Caki2 (cell line): ENCODE measurements around the gene UBE2M. TPM values are rescaled to one million over a fixed set of nuclear protein-coding genes. Genes with fewer than 3 reads are reported as not detected.

Source experiments
- DNase-seq: peaks from one replicate; pipeline ENCODE4 v3.0.0-alpha.2; 2015; ENCODE audit warnings: low read depth
- in situ Hi-C: cut with HindIII; loops from 2 replicates; pipeline ENCODE4 v1.10.0; 2016; ENCODE audit warnings: low sequenced_read_pairs, low pct_unique_long_range_greater_than_20kb, mixed read lengths
- total RNA-seq: library from RNA; depleted of rRNA; stranded (reverse); fragments of >200 nt; shearing (Covaris generic); gene quantifications from 2 replicates; pipeline ENCODE4 v1.2.3, GENCODE V29; 2014; ENCODE audit warnings: low replicate concordance

Gene UBE2M
- total RNA-seq, 1 experiment from 2014 or later, result 247 TPM

DNA sequence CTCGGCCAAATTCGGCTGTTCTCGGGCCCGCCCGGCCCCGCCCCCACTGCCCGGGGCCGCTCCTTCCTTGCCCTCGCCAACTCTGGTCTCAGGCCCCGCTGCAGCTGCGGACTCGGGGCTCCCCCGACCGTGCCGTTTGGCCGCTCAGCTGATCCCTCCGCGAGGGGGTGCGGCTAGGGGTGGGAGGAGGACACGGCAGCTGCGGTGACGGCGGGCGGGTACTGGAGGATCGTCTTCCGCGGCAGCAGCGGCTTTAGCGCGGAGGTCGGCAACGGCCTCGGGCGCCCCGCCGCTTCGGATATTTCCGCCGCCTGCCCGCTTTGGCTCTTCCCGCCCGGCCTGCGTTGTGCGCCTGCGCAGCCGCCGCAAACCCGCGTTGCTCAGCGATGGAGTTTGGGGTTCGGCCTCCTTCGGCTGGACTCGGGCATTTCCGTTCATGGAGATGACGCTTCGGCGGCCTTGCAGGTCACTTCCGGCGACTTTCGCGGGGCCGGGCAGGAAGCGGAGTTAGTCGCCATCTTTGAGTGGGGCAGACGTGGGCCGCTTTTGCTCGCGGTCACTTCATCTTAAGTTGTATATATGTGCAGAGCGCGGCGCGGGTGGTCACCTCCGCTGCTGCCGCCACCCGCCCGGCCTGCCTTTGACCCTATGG lies 338 bp upstream of the UBE2M start:
- DNase-seq, result peak; percentile 99
- in situ Hi-C loops, result no loop called here

DNA sequence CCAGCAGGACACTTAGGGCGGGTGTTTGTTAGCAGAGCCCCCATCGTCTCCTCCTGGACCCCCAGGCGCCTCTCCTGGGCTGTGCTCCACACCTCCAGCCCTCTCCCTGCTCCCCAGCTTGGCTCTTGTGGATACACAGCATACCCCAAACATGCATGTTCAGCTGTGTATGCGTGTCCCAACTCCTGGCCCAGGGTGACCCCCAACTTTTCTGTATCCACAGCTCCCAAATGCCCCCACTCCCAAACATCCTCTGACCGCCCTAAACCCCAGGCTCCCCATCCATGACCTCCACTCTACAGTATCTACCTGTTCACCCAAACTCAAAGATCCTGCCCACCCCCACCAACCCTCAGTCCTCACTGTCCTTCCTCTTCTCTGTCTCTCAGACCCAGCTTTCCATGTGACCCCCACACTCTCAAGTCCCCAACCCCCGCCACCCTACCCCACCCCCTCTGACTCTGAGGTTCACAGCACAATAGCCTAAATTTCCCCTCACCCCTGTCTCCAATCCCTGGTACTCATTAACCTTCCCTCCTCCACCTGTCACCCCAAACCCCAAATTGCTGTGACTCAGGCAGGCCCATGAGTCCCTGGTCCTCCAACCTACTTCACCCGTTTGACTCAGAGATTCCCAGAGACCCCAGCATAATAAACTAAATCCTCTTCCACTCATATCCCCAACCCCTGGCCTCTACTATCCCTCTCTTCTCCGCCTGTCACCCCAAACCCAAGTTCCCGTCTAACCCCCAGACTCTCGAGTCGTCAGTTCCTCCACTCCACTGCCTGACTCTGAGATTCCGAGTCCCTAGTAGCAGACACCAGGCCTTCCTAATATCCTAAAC lies 968 bp downstream of the UBE2M start:
- no peak for DNase-seq
- in situ Hi-C loops, result no loop called here

DNA sequence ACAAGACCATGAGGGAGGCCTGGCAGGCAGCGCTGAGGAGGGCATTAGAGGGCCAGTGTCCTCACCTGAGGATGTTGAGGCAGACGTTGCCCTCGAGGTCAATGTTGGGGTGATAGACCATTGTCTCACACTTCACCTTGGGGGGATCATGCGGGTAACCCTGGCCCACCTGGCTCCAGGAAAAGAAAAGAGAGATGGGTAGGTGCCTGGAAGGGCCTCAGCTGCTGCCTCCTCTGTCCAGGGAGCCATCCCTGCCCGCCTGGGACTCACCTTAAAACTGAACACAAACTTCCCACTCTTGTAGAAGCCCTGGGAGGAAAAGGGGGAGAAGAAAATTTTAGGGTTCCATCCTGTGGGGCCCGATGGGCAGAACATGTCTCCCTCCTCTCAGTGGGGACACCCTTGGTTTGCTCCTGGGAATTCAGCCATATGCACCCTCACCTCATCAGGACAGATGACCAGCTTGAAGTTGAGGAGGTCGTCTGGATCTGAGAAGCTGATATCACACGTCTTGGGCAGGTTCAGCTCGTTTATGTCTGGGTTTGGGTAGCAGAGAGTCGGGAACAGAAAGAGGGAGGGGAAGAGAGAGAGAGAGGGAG lies 1.7 kb downstream of the UBE2M start:
- in situ Hi-C loops, result no loop called here
- DNase-seq, result no peak

GRCh38 chr19:58555920-58556621 lies 2.3 kb downstream of the UBE2M start:
- no peak for DNase-seq
- in situ Hi-C loops, result no loop called here

- no peak for DNase-seq
- in situ Hi-C loops, result no loop called here
These were observed 3.0 kb downstream of the UBE2M start for GRCh38 chr19:58555369-58555885.

DNA sequence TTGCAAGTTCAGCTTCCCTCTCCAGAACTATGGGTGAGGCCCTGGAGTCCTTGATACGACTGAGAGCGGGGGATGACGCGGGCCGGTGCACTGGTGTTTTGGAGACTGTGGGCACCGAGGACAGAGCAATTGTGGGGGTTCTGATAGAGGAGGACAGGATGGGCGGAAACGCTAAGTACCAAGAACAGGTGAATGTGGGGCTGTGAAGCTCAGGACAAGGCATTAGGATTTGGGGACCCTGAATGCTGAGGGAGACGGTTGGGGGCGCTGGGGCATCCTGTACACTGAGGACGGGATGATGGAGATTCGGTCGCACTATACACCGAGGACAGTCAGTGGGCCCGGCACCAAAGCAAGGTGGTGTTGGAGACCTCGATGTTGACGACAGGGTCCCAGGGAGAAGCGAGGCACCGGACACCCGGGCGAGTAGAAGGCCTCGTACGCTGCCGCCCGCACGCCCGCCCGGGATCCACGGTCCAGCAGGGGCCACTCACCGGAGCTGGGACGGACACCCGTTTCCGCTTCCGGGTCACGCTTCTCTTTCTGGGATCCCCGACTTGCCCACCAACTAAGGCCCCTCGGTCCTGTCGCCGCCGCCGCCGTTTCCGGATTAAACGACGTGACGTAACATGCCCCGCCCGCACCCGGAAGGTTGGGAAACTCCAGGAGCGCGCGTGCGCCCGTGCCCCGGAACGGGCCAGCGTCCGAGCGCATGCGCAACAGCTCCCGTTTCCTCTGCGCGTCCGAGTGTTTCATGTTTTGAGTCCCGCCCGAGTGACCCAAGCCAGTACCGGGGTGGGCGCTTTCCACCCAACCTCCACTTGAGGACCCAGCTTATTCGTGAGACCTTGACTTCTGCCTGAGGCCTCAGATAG lies 3.7 kb downstream of the UBE2M start, which contains the start of gene CHMP2A:
Gene CHMP2A (minus strand): TSS at position 612 of the 875 bp plus-strand sequence. CDS start 893 bp downstream, outside the sequence.
- in situ Hi-C loops, result no loop called here
- DNase-seq, result peak; percentile 95

GRCh38 chr19:58553799-58554493 lies 4.5 kb downstream of the UBE2M start:
- in situ Hi-C loops, result no loop called here
- no peak for DNase-seq

DNA sequence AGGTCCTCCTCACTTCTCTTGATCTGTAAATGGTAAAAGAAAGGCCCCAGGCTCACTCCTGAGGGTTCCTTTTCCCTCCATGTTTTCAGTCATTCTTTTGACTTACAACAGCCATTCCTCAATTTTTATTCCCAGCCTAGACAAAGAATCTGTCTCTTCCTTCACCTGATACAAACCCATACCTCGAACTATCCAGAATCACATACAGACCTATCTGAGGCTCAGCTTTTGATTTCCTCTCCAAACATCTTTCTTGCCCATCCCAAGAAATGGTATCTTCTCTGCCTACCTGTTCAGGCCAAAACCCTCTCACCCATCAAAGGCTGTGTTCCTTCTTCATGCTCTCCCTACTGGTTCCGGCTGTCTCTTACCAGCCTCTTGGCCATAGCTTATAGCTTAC lies 5.8 kb downstream of the UBE2M start:
- in situ Hi-C loops, result no loop called here
- no peak for DNase-seq

DNA sequence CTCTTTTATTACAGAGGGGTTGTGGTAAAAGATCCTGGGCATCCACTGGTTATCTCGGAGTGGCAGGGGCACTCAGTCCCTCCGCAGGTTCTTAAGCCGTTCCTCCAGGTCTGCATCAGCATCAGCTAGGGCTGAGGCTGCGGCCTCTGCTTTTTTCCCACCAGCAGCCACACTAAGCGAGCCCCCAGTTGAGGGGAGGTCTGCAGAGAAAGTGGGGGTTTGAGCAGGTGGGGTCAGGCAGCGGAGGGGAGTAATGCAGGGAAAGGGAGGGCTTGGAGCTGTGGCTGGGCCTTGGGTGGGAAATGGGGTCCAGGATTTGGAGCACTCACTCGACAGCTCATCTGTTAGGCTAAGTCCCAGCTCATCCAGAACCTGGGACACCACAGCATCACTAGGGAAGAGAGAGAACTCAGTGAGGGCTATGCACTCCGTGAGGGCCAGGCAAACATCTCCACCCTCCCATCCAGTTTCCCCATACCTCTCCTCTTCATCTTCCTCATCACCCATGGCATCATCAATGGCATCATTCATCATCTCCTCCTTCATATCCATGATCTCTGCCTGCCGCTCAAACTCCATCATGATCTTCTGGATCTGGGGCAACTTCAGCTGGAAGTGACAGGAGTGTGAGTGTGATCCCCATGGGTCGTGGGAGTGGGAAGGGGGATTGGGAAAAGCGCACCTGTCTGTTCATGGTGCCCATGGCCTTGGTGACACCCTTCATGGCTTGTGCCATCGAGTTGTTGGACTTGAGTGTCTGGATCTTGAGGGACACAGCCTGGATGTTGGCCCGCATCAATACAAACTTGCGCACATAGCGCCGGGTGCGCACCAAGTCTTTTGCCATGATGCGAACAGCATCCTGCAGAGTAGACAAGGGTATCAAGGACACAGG lies 6.6 kb downstream of the UBE2M start:
- in situ Hi-C loops, result no loop called here
- DNase-seq, result no peak

GRCh38 chr19:58551123-58551497 lies 7.3 kb downstream of the UBE2M start:
- in situ Hi-C loops, result no loop called here
- DNase-seq, result no peak

DNA sequence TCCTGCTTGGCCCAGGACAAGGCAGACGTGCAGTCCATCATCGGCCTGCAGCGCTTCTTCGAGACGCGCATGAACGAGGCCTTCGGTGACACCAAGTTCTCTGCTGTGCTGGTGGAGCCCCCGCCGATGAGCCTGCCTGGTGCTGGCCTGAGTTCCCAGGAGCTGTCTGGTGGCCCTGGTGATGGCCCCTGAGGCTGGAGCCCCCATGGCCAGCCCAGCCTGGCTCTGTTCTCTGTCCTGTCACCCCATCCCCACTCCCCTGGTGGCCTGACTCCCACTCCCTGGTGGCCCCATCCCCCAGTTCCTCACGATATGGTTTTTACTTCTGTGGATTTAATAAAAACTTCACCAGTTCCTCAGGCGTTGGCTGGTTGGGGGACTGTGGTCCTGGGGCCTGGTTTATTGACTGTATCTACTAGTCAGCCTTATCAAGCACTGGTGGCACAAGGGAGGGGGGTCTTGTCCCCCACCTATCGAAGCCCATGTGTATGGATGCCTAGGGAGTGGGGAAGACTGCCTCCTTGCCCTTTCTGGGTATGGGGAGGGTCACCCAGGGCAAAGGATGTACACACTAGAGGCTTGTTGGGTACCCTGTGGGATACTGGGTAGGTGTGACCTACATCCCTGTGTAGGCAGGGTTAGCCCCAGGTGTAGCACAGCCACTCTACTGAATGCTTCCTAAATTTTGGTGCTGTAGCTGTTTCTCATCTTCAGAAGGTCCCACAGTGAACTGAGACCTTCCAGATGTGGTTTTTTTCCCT lies 7.9 kb downstream of the UBE2M start:
- DNase-seq, result no peak
- in situ Hi-C loops, result no loop called here

GRCh38 chr19:58549664-58550361 lies 8.6 kb downstream of the UBE2M start:
- in situ Hi-C loops, result no loop called here
- no peak for DNase-seq

DNA sequence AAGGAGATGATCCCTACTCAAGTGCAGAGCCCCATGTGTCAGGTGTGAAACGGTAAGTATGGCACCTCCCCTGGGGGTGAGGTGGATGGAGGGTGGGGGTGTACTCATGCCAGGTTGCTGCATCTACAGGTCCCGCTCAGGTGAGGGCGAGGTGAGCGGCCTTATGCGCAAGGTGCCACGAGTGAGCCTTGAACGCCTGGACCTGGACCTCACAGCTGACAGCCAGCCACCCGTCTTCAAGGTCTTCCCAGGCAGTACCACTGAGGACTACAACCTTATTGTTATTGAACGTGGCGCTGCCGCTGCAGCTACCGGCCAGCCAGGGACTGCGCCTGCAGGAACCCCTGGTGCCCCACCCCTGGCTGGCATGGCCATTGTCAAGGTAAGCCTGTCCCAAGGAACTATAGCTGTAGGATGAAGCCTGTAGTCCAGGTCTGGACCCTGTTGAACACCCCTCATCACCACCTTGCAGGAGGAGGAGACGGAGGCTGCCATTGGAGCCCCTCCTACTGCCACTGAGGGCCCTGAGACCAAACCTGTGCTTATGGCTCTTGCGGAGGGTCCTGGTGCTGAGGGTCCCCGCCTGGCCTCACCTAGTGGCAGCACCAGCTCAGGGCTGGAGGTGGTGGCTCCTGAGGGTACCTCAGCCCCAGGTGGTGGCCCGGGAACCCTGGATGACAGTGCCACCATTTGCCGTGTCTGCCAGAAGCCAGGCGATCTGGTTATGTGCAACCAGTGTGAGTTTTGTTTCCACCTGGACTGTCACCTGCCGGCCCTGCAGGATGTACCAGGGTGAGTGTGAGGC lies 9.3 kb downstream of the UBE2M start:
- DNase-seq, result no peak
- in situ Hi-C loops, result no loop called here
